ENCODE data around the gene RNASEH1. TPM values are rescaled to one million over a fixed set of nuclear protein-coding genes. Genes with fewer than 3 reads are reported as not detected.
"Not testable (repeated sequence)": the region's sequence is repeated elsewhere in the genome, so short reads cannot be mapped to it uniquely, and the experiment has no call there.

Gene RNASEH1
- total RNA-seq, 4 donors from 2014 or later: 28.1 to 46.2 (median 34.0) TPM

GRCh38 chr2:3580449-3580848 is 22.3 kb upstream of the RNASEH1 start:
- TF ChIP-seq POLR2AphosphoS5 (IDR thresholded peaks at IDR 0.05) (no peak), EP300 (IDR thresholded peaks at IDR 0.05) (no peak)
- H3K36me3 ChIP-seq: peaks cover 0 to 78% of the 10 kb centered on the region in 2 donors

GRCh38 chr2:3578987-3579386 is 20.9 kb upstream of the RNASEH1 start:
- Histone ChIP-seq H3K36me3 (peaks cover 0 to 75% of the 10 kb centered on the region in 2 donors), H3K4me1 (peaks cover 0 to 50% (median 28%) of the 10 kb centered on the region in 3 donors), H3K9me3 (no peaks in the 10 kb centered on the region), H3K27me3 (no peaks in the 10 kb centered on the region), H3K4me3 (no peak overlapping the region), H3K27ac (peak overlapping the region in 2 of 4 donors; percentile 32 to 46)
- TF ChIP-seq POLR2A (IDR thresholded peaks at IDR 0.05) (no peak), POLR2AphosphoS5 (IDR thresholded peaks at IDR 0.05) (no peak), EP300 (IDR thresholded peaks at IDR 0.05) (no peak), CTCF (IDR thresholded peaks at IDR 0.05) (no peak)
- ATAC-seq: no peak
- WGBS, 2 donors (ENCODE audit: low coverage in 1 of 2): 69 to 81% methylated on average over 4 to 5 of the region's 5 CpGs

More at GRCh38 chr2:3580449-3580848, 22.3 kb upstream of the RNASEH1 start:
- H3K27ac ChIP-seq: no peak overlapping the region
- ATAC-seq: no peak
- no peaks in the 10 kb centered on the region for H3K27me3 ChIP-seq
- no peak overlapping the region for H3K4me3 ChIP-seq
- 44 to 64% methylated on average over 2 to 4 of the region's 5 CpGs for WGBS, 2 donors (ENCODE audit: low coverage in 1 of 2)
- H3K9me3 ChIP-seq: no peaks in the 10 kb centered on the region
- H3K4me1 ChIP-seq: peaks cover 0 to 53% (median 35%) of the 10 kb centered on the region in 3 donors

- not testable (repeated sequence) for ATAC-seq, H3K9me3 ChIP-seq, H3K27me3 ChIP-seq
- H3K36me3 ChIP-seq: peaks cover 0 to 52% of the 10 kb centered on the region in 2 donors
- WGBS, 2 donors (ENCODE audit: low coverage in 1 of 2): 59 to 69% methylated on average over 10 of the region's 10 CpGs
- peaks cover 0 to 50% (median 28%) of the 10 kb centered on the region in 3 donors for H3K4me1 ChIP-seq
- peak overlapping the region; percentile 80 to 86 for H3K4me3 ChIP-seq
- H3K27ac ChIP-seq: peak overlapping the region; percentile 68 to 94 (median 90)
Observed at GRCh38 chr2:3576263-3576630, 18.1 kb upstream of the RNASEH1 start.

GRCh38 chr2:3575534-3576262 is 17.6 kb upstream of the RNASEH1 start:
- peak overlapping the region; percentile 80 to 86 for H3K4me3 ChIP-seq
- no peak for TF ChIP-seq POLR2A (IDR thresholded peaks at IDR 0.05)
- TF ChIP-seq EP300 (IDR thresholded peaks at IDR 0.05): no peak
- no peaks in the 10 kb centered on the region for H3K27me3 ChIP-seq
- H3K27ac ChIP-seq: peak overlapping the region; percentile 68 to 94 (median 90)
- H3K9me3 ChIP-seq: no peaks in the 10 kb centered on the region
- peaks cover 0 to 47% of the 10 kb centered on the region in 2 donors for H3K36me3 ChIP-seq
- 0 to 2% methylated on average over 6 to 7 of the region's 54 CpGs for WGBS, 2 donors (ENCODE audit: low coverage in 1 of 2)
- ATAC-seq: peak; percentile 8
- H3K4me1 ChIP-seq: peaks cover 0 to 50% (median 28%) of the 10 kb centered on the region in 3 donors

- Histone ChIP-seq H3K27me3 (no peaks in the 10 kb centered on the region), H3K36me3 (peaks cover 0 to 31% of the 10 kb centered on the region in 2 donors), H3K9me3 (no peaks in the 10 kb centered on the region), H3K4me3 (no peak overlapping the region), H3K27ac (no peak overlapping the region), H3K4me1 (peaks cover 0 to 42% (median 28%) of the 10 kb centered on the region in 3 donors)
- TF ChIP-seq POLR2A (IDR thresholded peaks at IDR 0.05): no peak
- no peak for TF ChIP-seq CTCF (IDR thresholded peaks at IDR 0.05)
- no peak for TF ChIP-seq EP300 (IDR thresholded peaks at IDR 0.05)
- TF ChIP-seq POLR2AphosphoS5 (IDR thresholded peaks at IDR 0.05): no peak
- WGBS, 2 donors (ENCODE audit: low coverage in 1 of 2): 93 to 94% methylated on average over 10 to 11 of the region's 11 CpGs
- no peak for ATAC-seq
Observed at GRCh38 chr2:3574155-3574554, 16.0 kb upstream of the RNASEH1 start.

- TF ChIP-seq POLR2A (IDR thresholded peaks at IDR 0.05) (no peak), EP300 (IDR thresholded peaks at IDR 0.05) (no peak), POLR2AphosphoS5 (IDR thresholded peaks at IDR 0.05) (no peak), CTCF (IDR thresholded peaks at IDR 0.05) (no peak)
- no peak for ATAC-seq
- Histone ChIP-seq H3K4me1 (peaks cover 0 to 26% (median 17%) of the 10 kb centered on the region in 3 donors), H3K9me3 (no peaks in the 10 kb centered on the region), H3K27me3 (no peaks in the 10 kb centered on the region), H3K36me3 (peaks cover 0 to 16% of the 10 kb centered on the region in 2 donors), H3K27ac (no peak overlapping the region), H3K4me3 (no peak overlapping the region)
- WGBS, 2 donors (ENCODE audit: low coverage in 1 of 2): 60 to 81% methylated on average over 2 of the region's 2 CpGs
Observed at GRCh38 chr2:3572620-3573019, 14.5 kb upstream of the RNASEH1 start.
